NCI-H2196 treated with DMSO at 0.1 percent for 48 hours (cell line): ENCODE data around the gene SOWAHC.
"Not testable (repeated sequence)": the region's sequence is repeated elsewhere in the genome, so short reads cannot be mapped to it uniquely, and the experiment has no call there.

ENCODE experiments used
- DNase-seq: peaks from one replicate; lab custom pipeline; 2025; ENCODE audit not compliant: unreplicated experiment; lab: John Stamatoyannopoulos, UW

The SOWAHC gene

DNA sequence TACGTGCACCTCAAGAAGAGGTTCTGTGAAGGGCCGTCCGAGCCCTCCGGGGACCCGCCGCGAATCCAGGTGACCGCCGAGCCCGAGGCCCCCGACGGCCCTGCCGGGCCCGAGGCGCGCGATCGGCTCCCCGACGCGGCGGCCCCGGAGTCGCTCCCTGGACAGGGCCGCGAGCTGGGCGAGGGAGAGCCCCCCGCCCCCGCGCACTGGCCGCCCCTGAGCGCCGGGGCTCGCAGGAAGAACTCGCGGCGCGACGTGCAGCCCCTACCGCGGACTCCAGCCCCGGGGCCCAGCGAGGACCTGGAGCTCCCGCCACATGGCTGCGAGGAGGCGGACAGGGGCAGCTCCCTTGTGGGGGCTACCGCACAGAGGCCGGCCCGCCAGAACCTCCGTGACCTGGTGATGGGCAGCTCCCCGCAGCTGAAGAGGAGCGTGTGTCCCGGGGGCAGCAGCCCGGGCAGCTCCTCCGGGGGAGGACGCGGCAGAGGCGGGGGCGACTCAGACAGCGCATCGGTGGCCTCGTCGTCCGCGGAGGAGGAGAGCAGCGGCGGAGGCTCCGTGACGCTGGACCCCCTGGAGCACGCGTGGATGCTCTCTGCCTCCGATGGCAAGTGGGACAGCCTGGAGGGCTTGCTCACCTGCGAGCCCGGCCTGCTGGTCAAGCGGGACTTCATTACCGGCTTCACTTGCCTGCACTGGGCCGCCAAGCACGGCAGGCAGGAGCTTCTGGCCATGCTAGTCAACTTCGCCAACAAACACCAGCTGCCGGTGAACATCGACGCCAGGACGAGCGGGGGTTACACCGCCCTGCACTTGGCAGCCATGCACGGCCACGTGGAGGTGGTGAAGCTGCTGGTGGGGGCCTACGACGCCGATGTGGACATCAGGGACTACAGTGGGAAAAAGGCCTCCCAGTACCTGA is 812 bp downstream of the SOWAHC start:
- DNase-seq, result no peak

DNA sequence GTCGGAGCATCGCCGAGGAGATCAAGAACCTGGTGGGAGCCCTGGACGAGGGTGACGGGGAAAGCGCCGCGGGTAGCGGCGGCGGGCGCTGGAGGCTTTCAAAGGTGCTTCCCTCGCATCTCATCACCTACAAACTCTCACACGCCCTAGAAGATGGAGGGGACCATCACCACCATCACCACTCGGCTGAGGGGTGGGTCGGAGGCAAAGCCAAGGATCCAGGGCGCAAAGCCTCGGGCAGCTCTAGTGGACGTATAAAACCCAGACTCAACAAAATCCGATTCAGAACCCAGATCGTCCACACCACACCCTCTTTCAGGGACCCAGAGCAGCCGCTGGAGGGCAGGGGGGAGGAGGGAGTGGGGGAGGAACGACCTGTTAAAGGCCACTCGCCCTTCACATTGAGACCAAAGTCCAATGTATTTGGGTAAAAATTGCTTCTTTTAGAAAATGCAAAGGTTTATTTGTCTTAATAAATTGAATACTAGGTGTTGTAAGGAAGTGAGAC is 1.5 kb downstream of the SOWAHC start:
- no peak for DNase-seq

DNA sequence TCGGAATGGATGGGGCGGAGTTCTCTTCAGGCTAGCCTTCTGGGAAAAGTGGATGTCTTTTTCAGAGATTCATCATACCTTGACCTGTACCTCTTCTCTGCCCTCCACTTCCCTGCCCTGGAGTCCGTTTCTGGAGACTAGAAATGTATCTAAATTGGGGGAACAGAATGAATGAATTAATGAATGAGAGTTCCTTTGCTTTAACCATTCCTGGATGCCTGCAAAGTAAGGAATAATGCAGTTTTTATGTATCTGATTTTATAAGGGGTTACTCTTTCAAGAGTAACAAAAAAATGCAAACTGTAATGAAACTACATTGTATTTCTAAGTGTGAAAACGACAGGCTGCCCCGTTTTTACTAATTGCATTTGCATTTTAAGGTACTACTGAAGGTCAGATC is 2.0 kb downstream of the SOWAHC start:
- DNase-seq, result no peak

GRCh38 chr2:109619032-109619615 is 5.0 kb downstream of the SOWAHC start:
- no peak for DNase-seq

- DNase-seq, result no peak
Observed at GRCh38 chr2:109623297-109623696, 9.1 kb downstream of the SOWAHC start.

DNA sequence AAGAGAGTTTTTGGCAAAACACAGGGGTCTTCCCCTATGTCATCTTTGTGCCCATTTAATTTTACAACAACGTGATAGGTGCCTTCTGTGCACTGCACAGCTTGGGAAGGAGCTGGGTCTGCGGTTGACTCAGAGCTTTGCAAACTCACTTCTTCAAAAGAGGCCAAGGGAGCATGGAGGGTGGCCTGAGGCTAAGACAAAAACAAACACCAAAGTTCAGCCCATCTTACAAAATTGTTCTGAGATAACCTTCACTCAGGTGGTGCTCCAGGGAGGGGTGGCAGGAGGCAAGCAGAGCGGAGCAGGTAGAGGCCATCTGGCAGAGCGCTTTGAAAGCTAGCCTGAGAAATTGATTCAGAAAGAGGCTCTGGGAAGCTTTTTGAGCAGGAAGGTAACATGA is 9.8 kb downstream of the SOWAHC start:
- no peak for DNase-seq

DNA sequence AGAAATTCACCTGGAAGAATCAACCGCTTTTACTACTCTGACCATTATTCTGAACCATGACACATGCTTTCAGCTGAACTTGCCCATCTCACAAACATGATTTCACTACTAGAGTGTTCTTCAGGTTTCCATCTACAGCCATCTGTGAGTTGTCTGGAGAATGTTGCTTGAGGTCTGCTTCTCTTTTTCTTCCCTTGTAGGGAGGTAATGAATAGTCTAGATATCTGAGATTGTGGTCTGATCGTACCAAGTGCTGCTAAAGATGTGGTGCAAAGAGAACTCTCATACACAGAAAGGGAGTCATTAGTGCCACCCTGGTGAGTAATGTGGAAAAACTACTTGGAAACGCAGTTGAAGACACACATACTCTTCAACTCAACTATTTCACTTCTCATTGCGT is 10.2 kb downstream of the SOWAHC start:
- DNase-seq, result no peak

GRCh38 chr2:109628321-109628720 is 14.2 kb downstream of the SOWAHC start:
- not testable (repeated sequence) for DNase-seq

GRCh38 chr2:109629867-109630266 is 15.7 kb downstream of the SOWAHC start:
- DNase-seq, result no peak

- no peak for DNase-seq
Observed at GRCh38 chr2:109630441-109631430, 16.6 kb downstream of the SOWAHC start.

- DNase-seq, result no peak
Observed at GRCh38 chr2:109631741-109632140, 17.6 kb downstream of the SOWAHC start.

DNA sequence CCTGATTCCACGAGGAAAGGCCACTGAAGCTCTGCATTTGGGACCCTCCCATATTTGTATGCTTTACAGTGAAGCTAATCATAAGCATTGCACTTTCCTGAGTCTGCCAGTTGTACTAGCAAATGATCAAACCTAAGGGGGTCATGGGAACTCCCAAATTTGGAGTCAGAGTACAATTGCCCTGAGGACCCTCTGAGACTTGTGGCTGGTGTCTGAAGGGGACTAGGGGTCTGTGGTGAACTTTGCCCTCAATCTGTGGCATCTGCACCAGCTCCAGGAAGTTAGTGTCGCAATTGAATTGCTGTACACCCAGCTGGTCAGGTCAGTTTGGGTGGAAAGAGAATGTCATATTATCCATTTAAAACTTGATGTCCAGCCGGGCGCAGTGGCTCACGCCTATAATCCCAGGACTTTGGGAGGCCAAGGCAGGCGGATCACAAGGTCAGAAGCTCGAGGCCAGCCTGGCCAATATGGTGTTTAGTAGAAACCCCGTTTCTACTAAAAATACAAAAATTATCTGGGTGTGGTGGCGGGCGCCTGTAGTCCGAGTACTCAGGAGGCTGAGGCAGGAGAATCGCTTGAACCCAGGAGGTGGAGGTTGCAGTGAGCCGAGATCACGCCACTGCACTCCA is 18.1 kb downstream of the SOWAHC start:
- no peak for DNase-seq

- DNase-seq, result no peak
Observed at GRCh38 chr2:109633284-109633961, 19.3 kb downstream of the SOWAHC start.

DNA sequence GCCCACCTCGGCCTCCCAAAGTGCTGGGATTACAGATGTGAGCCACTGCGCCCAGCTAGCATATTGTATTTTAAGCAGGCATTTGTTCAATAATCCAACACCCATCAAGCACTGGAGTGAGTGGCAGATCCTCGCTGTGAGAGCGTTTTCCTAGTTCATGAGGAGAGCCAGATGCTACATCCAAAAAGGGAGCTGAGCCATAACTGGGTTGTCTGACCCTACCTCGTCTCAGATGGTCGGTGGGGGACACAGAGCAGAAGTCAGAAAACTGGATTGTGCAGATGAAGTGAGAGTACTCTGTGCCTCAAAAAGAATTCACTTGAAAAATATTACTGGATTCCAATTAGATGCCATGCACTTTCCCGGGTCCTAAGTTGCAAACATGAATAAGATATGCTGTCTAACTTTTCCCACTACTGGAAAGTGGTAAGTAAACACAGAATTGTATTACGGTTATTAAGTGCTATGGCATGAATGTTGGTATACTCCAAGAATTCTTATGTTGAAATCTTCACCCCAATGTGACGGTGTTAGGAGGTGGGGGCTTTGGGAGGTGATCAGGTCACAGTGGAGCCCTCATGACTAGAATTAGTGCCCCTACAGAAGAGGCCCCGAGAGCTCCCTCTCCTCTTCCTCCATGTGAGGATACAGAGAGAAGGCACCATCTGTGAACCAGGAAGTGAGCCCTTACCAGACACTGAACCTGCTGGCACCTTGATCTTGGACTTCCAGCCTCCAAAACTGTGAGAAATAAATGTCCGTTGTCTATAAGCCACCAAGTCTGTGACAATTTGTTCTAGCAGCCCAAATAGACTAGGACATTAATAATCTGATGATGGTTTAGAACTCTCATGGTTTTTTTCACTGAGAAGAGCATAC is 21.5 kb downstream of the SOWAHC start:
- DNase-seq, result no peak

DNA sequence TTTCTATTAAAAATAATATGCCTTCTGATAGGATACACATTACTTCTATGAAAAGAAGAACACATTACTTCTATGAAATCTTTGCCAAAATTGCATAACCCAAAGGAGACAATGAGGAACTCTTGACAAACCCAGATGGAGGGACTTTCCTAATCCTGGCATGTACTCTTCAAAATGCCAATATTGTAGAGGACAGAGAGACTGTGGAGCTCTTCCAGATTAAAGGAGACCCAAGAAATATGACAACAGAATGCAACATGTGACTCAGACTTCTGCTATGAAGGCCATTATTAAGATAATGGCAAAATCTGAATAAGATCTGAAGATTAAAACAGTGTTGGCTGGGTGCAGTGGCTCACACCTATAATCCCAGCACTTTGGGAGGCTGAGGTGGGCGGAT is 22.2 kb downstream of the SOWAHC start:
- DNase-seq, result no peak

GRCh38 chr2:109637749-109638570 is 23.8 kb downstream of the SOWAHC start:
- DNase-seq, result no peak

GRCh38 chr2:109638795-109639194 is 24.6 kb downstream of the SOWAHC start:
- peak; percentile 38 for DNase-seq

- not testable (repeated sequence) for DNase-seq
Observed at GRCh38 chr2:109640000-109640399, 25.8 kb downstream of the SOWAHC start.
